ENCODE data around the gene ST8SIA3.

Gene ST8SIA3

DNA sequence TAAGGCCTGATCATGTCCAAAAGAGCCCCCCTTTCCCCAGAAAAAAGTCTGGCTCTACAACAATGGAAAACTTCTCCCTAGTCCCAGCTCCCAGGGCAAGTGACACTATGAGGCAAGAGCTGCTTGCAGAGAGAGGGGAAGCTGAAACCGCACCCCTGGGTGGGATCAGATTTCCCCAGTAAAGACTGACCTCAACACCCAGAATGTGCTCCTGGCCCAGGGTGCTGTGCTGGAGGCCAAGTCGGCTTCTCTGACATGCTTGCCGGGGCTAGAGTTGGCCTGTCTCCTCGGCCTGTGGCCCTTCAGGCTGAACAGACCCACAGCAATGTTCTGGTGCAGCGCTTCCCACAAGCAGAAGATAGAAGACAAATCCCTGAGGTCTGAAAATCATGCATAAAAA, 18.4 kb upstream of the ST8SIA3 start:
- H3K4me1 ChIP-seq (ENCODE audit: control insufficient read depth, insufficient read depth, low read length, poor library complexity, severe bottlenecking) = no peaks in the 10 kb centered on the region
- no peak for DNase-seq

DNA sequence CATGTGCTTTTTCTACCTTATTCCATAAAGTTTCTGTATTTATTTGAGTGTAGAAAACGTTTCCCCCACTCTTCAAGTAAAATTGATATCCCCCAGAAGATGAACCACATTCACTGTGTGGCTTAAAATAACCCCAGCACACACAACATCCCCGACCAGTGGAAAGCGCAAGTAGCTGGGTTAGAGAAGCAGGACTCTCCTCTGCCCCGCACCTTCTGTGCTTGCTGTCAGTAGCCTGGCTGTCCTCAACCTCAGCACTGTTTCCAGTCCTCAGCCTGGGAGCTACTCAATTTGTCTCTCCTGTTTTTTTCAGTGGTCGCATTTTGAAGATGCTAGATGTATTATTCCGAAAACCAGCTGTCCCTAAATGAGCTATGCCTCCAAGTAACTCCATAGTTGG, 18.0 kb upstream of the ST8SIA3 start:
- Histone ChIP-seq H3K4me3 (ENCODE audit: insufficient read depth, low read depth, low read length, poor library complexity, severe bottlenecking) (no peak overlapping the region), H3K9me3 (ENCODE audit: control insufficient read depth, low read length) (no peaks in the 10 kb centered on the region), H3K27me3 (replicated peaks; ENCODE audit: control insufficient read depth, insufficient read depth, low read length, poor library complexity, severe bottlenecking) (no peaks in the 10 kb centered on the region), H3K36me3 (ENCODE audit: control insufficient read depth, insufficient read depth, low read length) (no peaks in the 10 kb centered on the region), H3K27ac (ENCODE audit: insufficient read depth, low read length, poor library complexity, severe bottlenecking) (no peak overlapping the region), H3K4me1 (ENCODE audit: control insufficient read depth, insufficient read depth, low read length, poor library complexity, severe bottlenecking) (no peaks in the 10 kb centered on the region)
- no peak for DNase-seq

More for the DNA sequence above, 18.4 kb upstream of the ST8SIA3 start:
- Histone ChIP-seq H3K9me3 (ENCODE audit: control insufficient read depth, low read length) (no peaks in the 10 kb centered on the region), H3K4me3 (ENCODE audit: insufficient read depth, low read depth, low read length, poor library complexity, severe bottlenecking) (no peak overlapping the region), H3K27me3 (replicated peaks; ENCODE audit: control insufficient read depth, insufficient read depth, low read length, poor library complexity, severe bottlenecking) (no peaks in the 10 kb centered on the region), H3K27ac (ENCODE audit: insufficient read depth, low read length, poor library complexity, severe bottlenecking) (no peak overlapping the region), H3K36me3 (ENCODE audit: control insufficient read depth, insufficient read depth, low read length) (no peaks in the 10 kb centered on the region)

DNA sequence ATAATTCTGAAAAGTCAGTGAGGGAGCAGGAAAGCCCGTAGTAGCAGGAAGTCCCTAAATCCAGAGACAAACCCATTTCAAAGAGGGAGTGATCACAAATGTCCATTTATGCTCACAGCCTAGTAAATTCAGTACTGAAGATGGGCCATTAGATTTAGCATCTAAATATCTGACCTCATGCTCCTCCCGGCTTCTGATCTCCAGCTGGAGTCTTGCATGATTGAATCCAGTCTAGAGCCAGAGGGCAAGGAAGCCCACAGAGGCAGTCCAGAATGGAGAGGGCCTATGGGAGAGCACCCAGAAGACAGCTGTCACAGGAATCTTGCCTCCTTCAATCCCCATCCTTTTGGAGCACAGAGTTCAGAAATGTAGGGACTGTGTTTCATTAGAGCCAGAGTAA, 16.0 kb upstream of the ST8SIA3 start:
- H3K4me1 ChIP-seq (ENCODE audit: control insufficient read depth, insufficient read depth, low read length, poor library complexity, severe bottlenecking) = no peaks in the 10 kb centered on the region
- no peak for DNase-seq
- H3K36me3 ChIP-seq (ENCODE audit: control insufficient read depth, insufficient read depth, low read length) = no peaks in the 10 kb centered on the region
- H3K27ac ChIP-seq (ENCODE audit: insufficient read depth, low read length, poor library complexity, severe bottlenecking) = no peak overlapping the region
- H3K9me3 ChIP-seq (ENCODE audit: control insufficient read depth, low read length) = no peaks in the 10 kb centered on the region
- no peak overlapping the region for H3K4me3 ChIP-seq (ENCODE audit: insufficient read depth, low read depth, low read length, poor library complexity, severe bottlenecking)
- H3K27me3 ChIP-seq (replicated peaks; ENCODE audit: control insufficient read depth, insufficient read depth, low read length, poor library complexity, severe bottlenecking) = no peaks in the 10 kb centered on the region

DNA sequence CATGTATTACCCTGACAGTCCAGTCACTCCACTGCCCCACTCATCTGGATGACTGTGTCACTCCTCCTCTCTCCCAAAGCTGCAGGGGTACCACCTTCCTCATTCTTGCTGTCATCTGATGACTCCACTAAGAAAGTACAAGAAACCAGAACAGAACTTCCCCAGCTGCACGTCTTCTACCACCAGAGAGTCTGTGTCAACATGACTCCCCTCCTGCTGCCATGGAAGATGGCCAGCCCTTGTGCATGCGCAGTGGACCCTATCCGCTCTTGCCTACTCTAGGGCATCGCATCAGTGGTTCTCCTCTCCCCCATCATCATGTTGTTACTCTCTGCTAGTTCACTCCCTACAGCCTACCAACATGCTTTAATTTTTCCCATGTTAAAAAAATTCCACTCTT, 14.5 kb upstream of the ST8SIA3 start:
- H3K27me3 ChIP-seq (replicated peaks; ENCODE audit: control insufficient read depth, insufficient read depth, low read length, poor library complexity, severe bottlenecking) = no peaks in the 10 kb centered on the region
- no peaks in the 10 kb centered on the region for H3K9me3 ChIP-seq (ENCODE audit: control insufficient read depth, low read length)
- H3K36me3 ChIP-seq (ENCODE audit: control insufficient read depth, insufficient read depth, low read length) = no peaks in the 10 kb centered on the region
- H3K4me1 ChIP-seq (ENCODE audit: control insufficient read depth, insufficient read depth, low read length, poor library complexity, severe bottlenecking) = no peaks in the 10 kb centered on the region
- H3K4me3 ChIP-seq (ENCODE audit: insufficient read depth, low read depth, low read length, poor library complexity, severe bottlenecking) = no peak overlapping the region
- H3K27ac ChIP-seq (ENCODE audit: insufficient read depth, low read length, poor library complexity, severe bottlenecking) = no peak overlapping the region
- no peak for DNase-seq

DNA sequence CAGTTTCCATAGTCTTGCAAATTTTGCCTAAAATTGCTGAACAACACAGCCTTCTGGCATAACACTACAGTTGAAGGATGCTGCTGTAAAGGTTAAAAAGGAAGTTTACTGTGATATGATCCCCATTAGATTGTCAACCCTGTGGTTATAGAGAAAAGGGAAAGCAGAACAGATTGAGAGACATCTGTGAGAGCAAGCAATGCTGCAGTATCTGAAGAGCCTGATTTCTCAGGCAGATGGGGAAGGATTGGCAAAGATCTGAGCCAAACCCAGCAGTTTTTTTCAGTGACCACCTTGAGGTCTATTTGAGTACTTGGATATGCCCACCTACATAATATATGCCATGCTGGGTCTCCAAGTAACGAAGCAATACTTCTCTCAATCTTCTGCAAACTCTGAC, 8.5 kb upstream of the ST8SIA3 start:
- no peak for DNase-seq
- Histone ChIP-seq H3K36me3 (ENCODE audit: control insufficient read depth, insufficient read depth, low read length) (no peaks in the 10 kb centered on the region), H3K27ac (ENCODE audit: insufficient read depth, low read length, poor library complexity, severe bottlenecking) (no peak overlapping the region), H3K4me3 (ENCODE audit: insufficient read depth, low read depth, low read length, poor library complexity, severe bottlenecking) (no peak overlapping the region), H3K27me3 (replicated peaks; ENCODE audit: control insufficient read depth, insufficient read depth, low read length, poor library complexity, severe bottlenecking) (peaks cover 4% of the 10 kb centered on the region), H3K4me1 (ENCODE audit: control insufficient read depth, insufficient read depth, low read length, poor library complexity, severe bottlenecking) (no peaks in the 10 kb centered on the region), H3K9me3 (ENCODE audit: control insufficient read depth, low read length) (no peaks in the 10 kb centered on the region)

DNA sequence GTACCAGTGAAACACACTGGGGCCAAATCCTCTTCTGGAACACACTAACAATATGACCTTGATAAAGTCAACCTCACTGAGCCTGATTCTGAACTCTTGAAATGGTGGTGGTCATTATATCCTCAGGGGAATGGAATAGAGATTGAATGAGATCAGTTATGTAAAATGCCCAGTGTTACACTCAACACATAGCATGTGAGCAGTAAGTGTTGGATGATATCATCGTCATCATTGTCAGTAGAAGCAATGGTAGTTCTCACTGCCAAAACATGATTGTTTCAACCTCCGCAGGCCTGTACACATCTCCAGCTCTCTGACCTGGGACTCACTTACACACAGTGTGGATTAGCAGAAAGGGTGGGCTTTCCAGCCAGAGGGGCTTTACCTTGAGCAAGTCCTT, 5.5 kb upstream of the ST8SIA3 start:
- Histone ChIP-seq H3K27ac (ENCODE audit: insufficient read depth, low read length, poor library complexity, severe bottlenecking) (no peak overlapping the region), H3K36me3 (ENCODE audit: control insufficient read depth, insufficient read depth, low read length) (no peaks in the 10 kb centered on the region), H3K4me1 (ENCODE audit: control insufficient read depth, insufficient read depth, low read length, poor library complexity, severe bottlenecking) (no peaks in the 10 kb centered on the region), H3K9me3 (ENCODE audit: control insufficient read depth, low read length) (no peaks in the 10 kb centered on the region), H3K27me3 (replicated peaks; ENCODE audit: control insufficient read depth, insufficient read depth, low read length, poor library complexity, severe bottlenecking) (peaks cover 4% of the 10 kb centered on the region), H3K4me3 (ENCODE audit: insufficient read depth, low read depth, low read length, poor library complexity, severe bottlenecking) (no peak overlapping the region)
- no peak for DNase-seq

DNA sequence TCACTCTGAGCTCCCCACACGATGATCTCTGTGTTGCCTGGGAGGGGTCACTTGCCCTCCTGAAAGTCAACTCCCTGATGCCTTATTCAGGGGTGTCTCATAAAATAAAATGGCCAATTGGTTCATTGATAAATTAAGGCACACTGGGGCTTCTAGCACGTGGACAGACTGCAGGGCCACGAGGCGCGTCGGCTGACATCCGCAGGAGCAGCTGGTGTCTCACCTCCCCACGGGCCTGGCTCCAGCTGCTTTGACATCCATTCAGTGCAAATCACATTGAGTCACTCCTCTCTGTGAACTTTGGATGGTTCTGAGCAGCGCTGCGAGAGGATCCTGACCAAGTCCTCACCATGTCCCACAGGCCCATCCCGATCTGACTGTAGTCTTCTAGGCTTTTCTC, 4.6 kb upstream of the ST8SIA3 start:
- H3K36me3 ChIP-seq (ENCODE audit: control insufficient read depth, insufficient read depth, low read length) = no peaks in the 10 kb centered on the region
- peaks cover 4% of the 10 kb centered on the region for H3K27me3 ChIP-seq (replicated peaks; ENCODE audit: control insufficient read depth, insufficient read depth, low read length, poor library complexity, severe bottlenecking)
- no peak overlapping the region for H3K27ac ChIP-seq (ENCODE audit: insufficient read depth, low read length, poor library complexity, severe bottlenecking)
- H3K4me1 ChIP-seq (ENCODE audit: control insufficient read depth, insufficient read depth, low read length, poor library complexity, severe bottlenecking) = no peaks in the 10 kb centered on the region
- no peak overlapping the region for H3K4me3 ChIP-seq (ENCODE audit: insufficient read depth, low read depth, low read length, poor library complexity, severe bottlenecking)
- DNase-seq = no peak
- no peaks in the 10 kb centered on the region for H3K9me3 ChIP-seq (ENCODE audit: control insufficient read depth, low read length)

DNA sequence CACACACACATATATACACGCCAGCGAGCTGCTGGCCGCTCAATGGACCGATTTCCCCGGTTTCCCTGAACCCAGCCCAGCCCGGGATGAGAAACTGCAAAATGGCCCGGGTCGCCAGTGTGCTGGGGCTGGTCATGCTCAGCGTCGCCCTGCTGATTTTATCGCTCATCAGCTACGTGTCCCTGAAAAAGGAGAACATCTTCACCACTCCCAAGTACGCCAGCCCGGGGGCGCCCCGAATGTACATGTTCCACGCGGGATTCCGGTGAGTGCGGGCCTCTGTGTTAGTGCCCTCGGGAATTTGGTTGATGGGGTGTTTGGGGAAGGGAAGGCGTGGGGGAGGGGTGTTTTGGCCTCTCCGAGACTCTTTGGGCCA, 392 bp downstream of the ST8SIA3 start:
- no peaks in the 10 kb centered on the region for H3K4me1 ChIP-seq (ENCODE audit: control insufficient read depth, insufficient read depth, low read length, poor library complexity, severe bottlenecking)
- no peaks in the 10 kb centered on the region for H3K36me3 ChIP-seq (ENCODE audit: control insufficient read depth, insufficient read depth, low read length)
- H3K27ac ChIP-seq (ENCODE audit: insufficient read depth, low read length, poor library complexity, severe bottlenecking) = no peak overlapping the region
- no peak overlapping the region for H3K4me3 ChIP-seq (ENCODE audit: insufficient read depth, low read depth, low read length, poor library complexity, severe bottlenecking)
- no peaks in the 10 kb centered on the region for H3K9me3 ChIP-seq (ENCODE audit: control insufficient read depth, low read length)
- no peak for DNase-seq
- H3K27me3 ChIP-seq (replicated peaks; ENCODE audit: control insufficient read depth, insufficient read depth, low read length, poor library complexity, severe bottlenecking) = peaks cover 4% of the 10 kb centered on the region

DNA sequence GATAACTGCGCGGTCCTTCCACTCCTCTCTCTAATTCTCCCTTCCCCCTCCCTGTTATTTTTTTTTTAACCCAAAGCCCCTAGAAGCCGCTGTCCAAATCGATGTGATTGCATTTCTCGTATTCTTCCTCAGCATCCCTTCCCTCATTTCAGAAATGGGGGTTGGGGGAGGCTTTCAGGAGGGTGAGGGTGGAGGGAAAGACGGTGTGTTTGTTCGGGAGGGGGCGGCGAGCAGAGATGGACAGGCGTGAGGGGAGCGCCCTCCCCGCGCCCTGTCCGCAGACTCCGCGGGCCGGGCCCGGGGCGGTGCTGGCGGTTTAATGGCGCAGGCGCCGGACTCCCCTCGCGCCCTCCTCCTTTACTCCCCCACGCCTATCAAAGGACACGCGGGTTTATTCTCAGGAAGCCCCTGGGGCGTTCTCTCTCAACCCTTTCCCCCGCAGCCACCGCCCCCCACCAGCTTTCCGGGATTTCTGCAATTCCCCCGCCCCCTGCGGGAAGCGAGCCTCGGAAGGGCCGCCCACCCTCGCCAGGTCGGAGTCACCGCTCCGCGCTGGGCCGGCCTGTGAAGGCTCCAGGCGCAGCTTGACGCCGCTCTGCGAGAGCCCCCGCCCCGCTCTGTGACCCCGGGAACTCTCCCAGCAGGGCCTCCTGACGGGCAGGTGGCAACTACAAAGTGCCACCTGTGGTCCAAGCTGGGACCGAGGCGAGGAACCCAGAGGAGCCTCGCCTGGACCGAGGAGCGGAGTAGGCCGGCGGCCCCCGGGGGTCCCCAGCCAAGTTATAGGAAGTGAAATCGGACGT, 981 bp downstream of the ST8SIA3 start:
- no peaks in the 10 kb centered on the region for H3K9me3 ChIP-seq (ENCODE audit: control insufficient read depth, low read length)
- no peaks in the 10 kb centered on the region for H3K36me3 ChIP-seq (ENCODE audit: control insufficient read depth, insufficient read depth, low read length)
- no peak for DNase-seq
- no peak overlapping the region for H3K4me3 ChIP-seq (ENCODE audit: insufficient read depth, low read depth, low read length, poor library complexity, severe bottlenecking)
- H3K4me1 ChIP-seq (ENCODE audit: control insufficient read depth, insufficient read depth, low read length, poor library complexity, severe bottlenecking) = no peaks in the 10 kb centered on the region
- no peak overlapping the region for H3K27ac ChIP-seq (ENCODE audit: insufficient read depth, low read length, poor library complexity, severe bottlenecking)
- no peaks in the 10 kb centered on the region for H3K27me3 ChIP-seq (replicated peaks; ENCODE audit: control insufficient read depth, insufficient read depth, low read length, poor library complexity, severe bottlenecking)

DNA sequence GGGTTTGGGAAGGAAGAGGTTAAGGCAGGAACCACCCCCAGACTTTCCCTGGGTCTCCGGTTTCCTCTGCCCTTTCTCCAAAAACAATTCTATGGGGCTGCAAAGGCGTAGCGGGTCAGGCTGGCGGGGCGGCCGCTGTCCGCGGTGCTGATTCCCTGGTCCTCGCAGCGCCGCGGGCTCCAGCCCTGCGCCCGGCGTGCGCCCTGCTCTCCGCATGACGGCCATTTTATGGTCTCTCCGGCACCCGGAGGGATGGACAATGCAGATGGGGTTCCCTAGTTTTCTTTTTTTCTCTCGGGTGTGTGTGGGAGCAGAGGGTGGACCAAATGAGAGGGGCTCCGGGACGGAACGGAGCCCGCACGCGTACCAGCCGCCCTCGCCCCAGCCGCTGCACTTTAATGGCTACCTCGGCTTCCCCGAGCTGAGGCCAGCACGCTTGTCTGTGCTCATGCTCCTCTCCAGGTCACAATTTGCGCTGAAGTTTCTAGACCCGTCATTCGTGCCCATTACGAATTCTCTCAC, 1.6 kb downstream of the ST8SIA3 start:
- no peaks in the 10 kb centered on the region for H3K27me3 ChIP-seq (replicated peaks; ENCODE audit: control insufficient read depth, insufficient read depth, low read length, poor library complexity, severe bottlenecking)
- H3K4me3 ChIP-seq (ENCODE audit: insufficient read depth, low read depth, low read length, poor library complexity, severe bottlenecking) = no peak overlapping the region
- no peak for DNase-seq
- no peaks in the 10 kb centered on the region for H3K4me1 ChIP-seq (ENCODE audit: control insufficient read depth, insufficient read depth, low read length, poor library complexity, severe bottlenecking)
- no peak overlapping the region for H3K27ac ChIP-seq (ENCODE audit: insufficient read depth, low read length, poor library complexity, severe bottlenecking)
- H3K36me3 ChIP-seq (ENCODE audit: control insufficient read depth, insufficient read depth, low read length) = no peaks in the 10 kb centered on the region
- H3K9me3 ChIP-seq (ENCODE audit: control insufficient read depth, low read length) = no peaks in the 10 kb centered on the region

Data from effector memory CD4-positive, alpha-beta T cell (primary cell).